ENCODE data around the gene ALDH1L1.

The ALDH1L1 gene

DNA sequence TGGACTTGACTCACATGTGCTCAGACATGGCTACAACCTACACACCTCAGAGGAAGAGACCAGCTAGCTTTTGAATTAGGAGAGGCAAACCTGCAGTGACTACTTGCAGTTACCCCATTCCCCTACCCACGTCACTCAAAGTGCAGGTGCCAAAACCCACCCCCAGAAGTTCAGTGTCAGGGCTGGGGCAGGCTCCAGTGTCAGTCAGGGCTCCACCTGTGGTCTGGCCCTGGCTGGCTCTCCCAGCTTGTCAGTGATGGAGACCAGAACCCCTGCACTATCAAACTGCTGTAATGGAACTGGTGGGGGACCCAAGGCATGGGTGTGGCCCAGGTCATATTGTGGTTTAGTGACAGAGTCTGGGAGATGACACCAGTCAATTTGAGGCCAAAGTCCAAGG is 63.9 kb downstream of the ALDH1L1 start:
- DNase-seq, result no peak

DNA sequence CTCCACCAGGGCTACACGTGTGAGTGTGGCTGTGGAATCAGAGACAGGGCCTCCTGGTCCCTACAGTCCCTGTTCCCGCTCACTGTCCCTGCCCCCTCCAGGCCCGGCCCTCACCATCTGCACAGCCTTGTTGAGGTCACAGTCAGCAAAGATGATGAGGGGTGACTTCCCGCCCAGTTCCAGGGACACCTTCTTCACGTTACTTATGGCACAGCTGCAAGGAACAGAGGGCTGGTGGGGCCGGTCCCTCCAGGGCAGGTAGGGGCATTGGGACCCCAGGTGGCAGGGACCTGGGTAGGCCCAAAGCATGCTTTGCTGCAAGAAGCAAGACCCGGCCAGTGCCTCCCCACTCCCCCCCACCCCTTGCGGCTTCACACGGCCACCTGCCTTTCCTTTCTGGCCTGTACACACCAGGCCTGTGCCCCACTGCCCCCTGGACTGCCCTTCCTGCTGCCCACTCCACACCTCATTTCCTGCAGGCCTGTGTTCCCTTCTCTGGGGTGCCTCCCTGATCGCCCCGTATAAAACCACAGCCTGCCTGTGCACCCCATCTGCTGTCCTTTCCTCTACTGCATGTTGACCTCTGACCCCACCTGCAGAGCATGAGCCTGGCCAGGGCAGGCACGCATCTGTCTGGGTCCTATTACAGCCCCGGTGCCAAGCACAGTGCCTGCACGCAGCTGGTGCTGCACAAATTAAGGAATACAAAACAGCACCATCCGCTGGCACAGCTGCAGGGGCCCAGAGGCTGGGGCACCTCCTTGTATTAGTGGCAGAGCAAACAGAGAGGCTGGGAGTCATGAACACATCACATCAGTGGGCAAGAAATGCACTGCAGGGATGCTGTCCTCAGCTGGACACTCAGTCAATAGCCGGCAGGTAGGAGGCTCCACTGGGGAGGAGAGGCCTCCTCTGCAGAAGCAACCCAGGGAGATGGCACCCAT is 65.7 kb downstream of the ALDH1L1 start:
- DNase-seq, result no peak

DNA sequence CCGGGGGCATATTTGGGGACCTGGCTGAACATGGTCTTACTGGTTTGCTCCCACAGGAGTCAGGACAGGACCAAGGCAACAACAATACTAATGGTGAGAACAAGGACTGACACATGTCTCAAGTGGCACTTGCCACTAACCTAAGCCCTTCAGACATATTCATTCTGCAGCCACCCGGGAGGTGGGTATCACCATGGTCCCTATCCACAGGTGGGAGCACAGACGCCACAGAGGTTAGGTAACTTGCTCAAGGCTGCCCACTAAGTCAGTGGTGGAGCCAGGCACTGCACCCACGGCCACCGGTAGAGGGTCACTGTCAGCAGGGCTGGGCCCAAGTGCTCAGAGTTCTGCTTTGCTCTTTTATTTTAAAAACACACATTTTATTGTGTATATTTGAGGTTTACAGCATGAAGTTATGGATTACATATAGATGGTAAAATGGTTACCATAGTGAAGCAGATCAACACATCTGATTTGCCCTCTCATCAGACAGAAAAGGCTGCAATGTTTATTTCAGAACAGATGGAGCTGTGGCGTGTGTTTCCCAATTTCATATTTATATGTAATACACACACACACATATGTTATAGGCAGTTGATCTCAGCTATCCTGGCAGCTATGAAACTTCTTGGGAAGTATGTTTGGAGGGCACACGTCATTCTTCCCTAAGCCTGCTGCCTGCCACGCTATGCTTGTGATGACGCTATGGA is 66.5 kb downstream of the ALDH1L1 start:
- DNase-seq, result no peak

DNA sequence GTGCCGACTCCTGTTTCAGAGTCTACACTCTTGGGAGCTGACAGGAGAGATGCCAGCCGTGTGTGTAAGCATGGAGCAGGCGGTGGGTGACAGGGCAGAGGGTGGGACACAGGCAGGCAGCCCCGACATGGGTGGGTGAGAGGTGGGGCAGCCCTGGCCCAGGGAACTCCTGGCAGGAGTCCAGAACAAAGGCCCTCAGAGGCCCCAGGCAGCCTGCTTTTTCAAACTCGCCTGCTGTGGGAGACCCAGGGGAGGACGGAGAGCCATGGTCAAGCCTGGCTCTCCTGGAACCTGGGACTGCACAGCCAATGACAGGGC is 67.2 kb downstream of the ALDH1L1 start:
- no peak for DNase-seq

DNA sequence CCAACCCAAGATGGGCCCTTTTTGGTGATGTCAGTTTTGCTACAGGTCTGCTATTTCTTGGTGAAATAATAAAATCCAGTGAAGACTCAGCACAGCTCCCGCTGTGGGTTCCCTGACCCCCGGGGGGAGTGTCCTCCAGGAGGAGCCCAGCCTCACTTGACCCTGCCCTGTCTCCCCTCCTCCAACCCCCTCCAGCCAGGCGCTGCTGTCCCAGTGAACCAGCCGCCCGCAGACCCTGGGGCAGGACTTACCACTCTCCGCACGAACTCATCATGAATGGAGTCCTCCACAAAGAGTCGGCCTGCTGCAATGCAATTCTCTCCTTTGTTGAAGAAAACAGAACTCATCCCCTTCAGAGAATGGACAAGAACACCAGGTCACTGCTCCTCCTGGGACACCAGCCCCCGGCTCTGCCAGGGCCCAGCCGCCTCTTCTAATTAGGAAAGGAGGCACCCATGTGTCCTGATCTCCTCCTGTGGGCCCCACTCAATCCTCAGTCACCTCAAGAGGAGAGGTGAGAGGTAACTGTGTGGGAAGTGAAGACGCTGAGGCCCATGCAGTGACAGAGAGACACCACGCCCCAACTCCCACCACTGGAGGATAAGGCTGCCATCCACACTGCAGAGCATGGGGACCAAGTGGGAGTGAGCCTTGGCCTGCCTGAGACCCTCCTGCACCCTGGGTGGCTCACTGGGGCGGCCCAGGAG is 67.7 kb downstream of the ALDH1L1 start:
- DNase-seq, result no peak

DNA sequence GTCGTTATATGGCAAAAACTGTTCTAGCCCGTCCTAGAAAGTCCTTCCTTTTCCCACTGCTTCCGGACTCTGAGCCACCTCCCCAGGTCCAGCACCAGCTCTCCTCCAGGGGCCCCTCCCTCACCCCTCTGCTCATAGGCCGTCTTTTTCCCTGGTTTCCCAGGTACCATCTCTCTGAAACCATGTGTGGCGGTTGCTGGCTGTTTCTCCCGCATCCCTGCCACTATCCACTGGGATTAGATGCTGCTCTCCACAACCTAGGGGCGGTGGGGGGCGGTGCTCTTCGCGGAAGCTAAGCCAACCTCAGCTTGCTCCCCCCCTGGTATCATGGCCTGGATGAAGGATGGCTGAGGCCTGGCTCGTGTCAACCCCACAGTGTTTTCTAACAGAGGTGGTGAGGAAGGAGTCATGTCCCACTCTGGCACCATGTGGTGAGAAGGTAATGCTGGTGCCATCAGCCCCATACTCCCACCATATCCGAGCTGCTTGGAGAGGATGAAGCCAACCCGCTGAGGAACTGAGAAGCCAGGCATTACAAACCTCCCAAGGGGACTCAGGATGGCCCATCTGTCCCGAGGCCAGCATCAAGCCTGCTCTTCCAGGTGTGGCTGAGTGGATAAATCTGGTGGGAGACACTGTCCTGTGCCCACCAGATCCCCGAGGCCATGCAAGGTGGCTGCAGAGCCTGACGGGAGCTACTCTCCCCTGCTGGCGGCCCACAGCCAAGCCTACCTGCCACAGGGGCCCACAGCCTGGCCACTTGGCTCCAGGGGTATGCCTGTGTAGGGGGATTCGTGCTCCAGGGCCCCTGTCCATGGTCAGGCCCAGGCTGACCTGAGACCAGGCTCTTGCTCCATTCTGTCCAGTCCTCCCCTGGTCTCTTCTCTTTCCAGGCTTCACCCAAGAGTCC is 68.6 kb downstream of the ALDH1L1 start:
- no peak for DNase-seq

DNA sequence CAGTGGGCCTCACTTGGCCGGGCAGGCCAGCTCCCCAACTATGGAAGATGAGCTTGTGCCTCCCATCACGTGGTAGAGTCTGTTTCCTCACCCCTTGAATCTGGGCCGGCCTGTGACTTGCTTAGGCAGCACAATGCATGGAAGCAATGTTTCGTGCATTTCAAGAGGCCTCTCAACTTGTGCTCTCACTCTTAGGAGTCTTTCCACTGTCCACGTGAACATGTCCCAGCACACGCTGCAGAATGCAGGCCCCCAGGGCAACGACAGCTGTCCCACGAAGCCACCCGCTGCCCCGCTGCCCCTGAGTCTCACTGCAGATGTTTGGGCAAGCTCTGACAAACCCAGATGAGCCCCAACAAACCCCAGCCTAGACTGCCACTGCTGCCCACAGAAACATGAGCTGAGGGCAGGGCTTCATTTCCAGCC is 69.2 kb downstream of the ALDH1L1 start:
- no peak for DNase-seq

DNA sequence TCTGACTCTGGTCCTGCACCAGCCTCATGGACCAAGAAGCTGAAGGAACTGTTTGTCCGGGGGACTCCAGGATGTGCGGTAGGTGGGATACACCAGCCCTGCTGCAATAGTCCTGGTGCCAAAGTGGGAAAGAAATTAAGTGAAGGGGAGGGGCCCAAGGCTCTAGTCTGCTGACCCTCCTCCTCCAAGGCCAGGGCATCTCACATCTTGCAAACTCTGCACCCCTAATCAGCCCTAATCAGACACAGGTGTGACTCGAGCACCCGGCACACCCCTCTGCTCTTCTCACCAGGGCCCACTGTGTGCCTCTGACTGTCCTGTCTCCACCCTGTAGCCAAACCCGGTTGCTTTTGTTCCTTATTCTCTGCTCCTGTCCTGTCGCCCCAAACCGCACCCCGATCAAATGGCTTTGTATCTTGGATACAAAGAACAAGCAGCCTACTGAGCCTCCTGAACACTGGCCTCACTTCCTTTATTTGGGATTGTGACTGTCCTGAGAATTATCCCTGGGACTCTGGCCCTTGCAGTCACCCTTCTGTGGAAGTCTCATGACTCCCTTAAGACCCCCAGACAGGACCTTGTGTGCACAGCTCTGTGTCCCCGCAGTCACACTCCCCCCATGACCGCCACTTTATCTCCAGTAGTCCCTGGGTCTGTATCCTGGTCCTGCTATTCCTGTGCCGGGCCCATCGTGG is 69.8 kb downstream of the ALDH1L1 start:
- no peak for DNase-seq

DNA sequence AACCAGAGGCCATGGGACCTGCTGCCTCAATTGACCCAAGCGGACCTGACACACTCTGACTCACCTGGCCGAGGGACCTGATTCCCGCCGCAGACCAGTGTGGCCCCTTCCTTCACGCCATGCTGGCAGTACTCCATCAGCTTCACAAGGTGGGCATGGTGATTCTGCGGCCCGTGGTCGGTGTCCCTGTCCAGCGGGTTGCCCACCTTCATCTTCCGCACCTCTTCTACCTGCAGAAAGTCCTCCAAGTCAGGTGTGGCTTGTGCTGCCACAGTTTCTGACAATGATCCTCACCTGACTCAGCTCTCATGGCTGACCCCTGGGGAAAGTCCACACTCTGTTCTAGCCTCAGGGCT is 70.5 kb downstream of the ALDH1L1 start:
- no peak for DNase-seq

DNA sequence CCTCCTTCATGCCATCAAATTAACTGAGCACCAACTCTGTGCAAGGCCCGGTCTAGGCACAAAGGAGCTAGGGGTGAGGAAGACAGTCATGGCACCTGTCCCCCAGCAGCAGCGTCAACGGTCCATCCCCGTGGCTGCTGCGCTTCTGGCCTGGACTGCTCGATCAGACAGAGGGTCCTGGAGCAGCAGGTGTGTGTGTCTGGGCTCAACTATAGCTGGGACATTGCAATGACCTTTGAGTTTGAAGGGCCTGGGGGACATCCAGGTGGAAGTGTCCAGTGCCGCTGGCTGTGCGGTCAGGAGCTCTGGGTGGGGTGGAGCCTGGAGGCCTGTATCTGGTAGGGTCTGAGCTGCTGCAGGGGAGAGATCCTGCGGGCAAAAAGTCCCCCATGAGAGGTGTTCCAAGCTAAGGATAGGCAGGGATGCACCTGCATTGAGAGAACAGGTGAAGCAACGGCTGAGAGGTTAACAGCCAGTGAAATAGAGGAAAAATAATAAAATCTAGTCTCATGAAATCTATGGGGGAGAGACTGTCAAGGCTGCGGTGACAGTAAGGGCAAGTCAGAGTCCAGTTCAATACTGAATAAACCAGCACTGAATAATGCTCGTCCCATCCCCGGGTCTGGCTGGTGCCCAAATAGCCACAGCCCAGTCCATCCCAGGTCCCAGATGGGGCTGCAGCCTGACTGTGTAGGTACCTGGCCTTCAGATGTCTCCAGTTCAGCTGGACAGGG is 71.1 kb downstream of the ALDH1L1 start:
- no peak for DNase-seq

DNA sequence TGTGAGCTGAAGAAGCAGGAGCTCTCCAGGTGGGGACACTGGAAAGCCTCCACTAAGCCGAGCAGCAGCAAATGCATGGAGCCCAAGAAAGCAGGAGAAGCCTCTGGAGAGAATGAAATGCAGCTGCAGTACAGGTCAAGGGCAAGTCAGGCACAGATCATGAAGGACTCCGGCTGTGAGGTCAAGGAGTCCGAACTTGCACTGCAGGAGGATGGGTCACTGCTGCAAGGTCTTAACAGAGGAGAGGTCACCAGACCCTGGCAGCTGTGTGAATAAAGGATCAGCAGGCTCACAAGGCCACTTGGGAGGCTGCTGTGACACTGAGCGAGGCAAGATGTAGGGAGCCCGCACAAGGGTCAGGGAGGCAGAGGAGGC is 71.7 kb downstream of the ALDH1L1 start:
- DNase-seq, result no peak

DNA sequence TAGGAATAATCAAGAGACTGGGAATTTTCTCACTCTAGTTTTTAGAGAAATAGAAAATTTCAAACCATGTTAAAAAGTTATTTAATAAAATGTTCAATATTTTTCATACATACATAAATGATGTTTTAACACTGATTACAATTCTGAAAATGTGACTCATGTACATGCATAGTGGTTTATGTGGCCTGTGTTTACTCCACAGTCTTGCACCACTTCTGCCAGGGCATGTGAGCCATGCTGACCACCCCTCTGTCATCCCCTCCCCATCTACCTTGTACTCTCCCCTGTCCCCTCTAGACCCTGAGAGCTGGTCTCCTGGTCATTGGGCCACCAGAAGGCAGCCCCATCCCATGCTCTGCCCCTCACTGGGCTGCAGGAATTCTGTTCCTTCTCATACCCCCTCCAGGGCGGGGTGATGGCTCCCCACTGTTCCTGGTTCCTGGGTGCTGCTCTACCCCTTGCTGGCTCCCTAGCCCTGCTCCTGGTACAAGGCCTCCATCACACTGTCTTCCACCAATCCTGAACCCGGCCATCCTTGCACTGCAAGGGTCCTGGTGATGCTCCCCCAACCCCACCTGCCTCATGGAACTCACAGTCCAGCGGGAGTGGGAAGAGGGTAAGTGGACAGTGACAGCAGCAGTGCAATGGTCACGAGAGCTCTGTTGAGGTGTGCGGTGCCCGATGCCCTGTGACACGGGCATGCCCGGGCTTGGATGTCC is 72.3 kb downstream of the ALDH1L1 start:
- DNase-seq, result no peak

DNA sequence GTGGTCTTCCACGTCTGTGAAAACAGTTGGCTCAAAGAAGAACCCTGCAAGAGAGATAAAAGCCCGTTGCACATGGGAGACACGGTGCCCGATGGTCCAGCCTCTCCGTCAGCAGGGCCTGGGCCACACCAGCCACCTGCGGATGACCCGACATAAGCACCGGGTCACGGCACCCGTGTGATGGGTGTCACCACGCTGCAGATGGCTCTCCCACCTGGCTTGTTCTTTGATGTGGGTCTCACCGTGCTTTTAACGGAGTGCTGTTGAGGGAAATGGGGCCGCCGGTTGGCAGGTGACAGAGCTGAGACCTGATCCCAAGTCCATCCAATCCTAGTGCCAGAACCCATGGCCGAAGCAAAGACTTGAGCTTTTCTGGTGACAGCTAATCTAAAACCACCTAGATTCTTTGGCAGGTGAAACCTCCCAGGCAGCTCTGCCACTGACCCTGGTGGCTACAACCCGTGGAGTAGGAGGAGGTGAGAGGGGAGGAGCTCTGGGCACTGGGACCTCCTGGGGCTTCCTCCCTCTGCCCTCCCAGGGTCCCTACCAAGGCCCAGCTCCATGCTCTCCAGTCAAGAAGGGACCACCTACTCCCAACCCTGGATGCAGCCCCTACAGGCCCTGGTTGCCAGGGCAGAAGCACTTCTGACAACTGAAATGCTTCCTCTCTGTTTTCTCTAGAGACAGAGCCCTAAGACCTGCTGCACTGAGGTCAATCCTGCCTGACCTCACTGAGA is 73.0 kb downstream of the ALDH1L1 start:
- no peak for DNase-seq

DNA sequence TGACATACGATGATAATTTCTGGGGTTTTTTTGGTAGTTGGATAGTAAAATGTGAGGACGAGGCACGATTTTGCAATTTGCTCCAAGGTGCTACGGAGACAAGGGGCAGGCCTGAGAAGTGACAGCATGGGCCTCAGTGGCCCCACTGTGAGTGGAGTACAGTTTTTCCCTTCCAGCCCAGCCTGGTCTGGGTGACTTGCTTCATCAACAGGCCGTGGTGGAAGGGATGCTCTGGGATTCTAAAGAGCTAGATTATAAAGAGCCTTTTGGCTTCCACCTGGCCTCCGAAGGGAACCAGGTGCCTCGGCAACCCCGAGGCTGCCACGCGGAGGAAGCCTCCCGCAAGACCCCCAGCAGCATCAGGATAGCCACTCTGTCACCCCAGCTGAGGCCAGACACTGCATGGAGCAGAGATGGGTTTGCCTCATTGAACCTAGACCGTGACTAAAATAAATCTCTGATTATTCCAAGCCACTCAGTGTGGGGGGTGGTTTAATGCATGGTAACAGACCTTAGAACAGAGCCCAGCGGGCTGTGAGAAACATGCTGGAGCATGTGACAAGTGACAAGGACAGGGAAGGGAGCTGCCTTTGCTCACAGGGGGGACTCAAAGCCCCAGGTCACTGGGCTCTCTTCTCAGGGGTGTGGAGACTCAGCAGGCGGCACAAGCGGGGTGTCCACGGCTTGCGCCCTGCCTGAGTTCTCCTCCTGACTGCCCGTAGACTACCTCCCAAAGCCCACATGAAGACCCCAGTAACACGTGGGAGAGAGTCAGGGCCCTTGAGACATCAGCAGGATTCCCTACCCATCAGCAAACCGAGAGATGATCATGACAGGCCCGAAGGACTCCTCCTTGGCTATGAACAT is 73.8 kb downstream of the ALDH1L1 start:
- no peak for DNase-seq

DNA sequence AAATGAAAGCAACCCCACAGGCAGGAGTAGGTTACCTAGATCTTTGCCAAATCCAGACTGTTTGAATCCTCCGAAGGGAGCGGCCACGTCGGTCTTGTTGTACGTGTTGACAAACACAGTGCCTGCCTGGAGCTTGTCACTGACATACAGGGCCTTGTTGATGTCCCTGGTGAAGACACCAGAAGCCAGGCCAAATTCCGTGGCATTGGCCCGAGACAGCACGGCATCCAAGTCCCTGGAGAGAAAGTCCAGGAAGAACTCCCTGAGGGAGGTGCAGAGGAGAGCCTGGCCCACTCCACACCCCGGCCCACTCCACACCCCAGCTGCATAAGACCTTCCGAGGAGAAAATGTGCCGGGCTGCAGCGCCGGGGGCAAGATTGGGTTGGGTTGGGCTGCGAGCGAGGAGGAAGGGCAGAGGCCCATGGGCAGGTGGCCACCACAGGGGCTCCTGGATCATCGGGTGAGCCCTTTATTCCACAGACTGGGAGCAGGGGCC is 74.6 kb downstream of the ALDH1L1 start:
- DNase-seq, result no peak

DNA sequence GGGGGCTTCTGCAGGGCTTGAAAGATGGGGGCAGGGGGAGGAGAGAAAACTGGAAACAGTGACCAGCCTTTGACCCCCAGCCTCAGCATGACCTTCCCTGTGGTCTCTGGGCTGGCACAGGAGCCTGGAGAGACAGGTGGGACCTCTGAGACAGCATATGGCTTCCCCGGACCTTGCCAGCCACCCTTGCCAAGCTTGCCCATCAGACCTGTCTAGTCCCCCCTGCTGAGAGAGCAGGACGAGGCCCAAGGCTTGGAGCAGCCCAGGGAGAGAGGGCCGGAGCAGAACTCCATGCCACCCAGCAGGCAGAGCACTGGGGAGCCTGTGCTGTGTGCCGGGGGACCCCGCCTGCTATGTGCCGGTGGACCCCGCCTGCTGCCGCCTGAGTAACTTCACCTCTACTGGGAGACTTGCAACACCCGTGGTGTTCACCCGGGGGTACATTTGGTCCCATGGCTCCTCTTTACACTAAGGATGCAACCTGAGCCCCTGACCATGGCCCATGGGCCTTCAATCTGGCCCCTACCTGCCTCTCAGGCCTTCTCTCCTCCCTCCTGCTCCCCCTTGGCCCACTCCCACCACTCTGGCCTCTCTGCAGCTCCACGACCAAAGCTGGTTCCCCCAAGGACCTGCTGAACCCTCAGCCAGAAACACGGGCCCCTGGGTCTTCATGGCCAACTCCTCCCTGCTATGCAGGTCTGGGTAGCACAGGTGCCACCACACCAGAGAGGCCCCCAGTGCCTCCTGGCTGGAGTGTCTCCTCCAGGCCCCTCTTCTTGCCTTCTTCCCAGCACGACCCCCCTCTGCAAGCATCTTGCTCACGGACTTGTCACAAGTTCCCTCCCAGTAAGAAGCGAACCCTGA is 75.4 kb downstream of the ALDH1L1 start:
- DNase-seq, result no peak

DNA sequence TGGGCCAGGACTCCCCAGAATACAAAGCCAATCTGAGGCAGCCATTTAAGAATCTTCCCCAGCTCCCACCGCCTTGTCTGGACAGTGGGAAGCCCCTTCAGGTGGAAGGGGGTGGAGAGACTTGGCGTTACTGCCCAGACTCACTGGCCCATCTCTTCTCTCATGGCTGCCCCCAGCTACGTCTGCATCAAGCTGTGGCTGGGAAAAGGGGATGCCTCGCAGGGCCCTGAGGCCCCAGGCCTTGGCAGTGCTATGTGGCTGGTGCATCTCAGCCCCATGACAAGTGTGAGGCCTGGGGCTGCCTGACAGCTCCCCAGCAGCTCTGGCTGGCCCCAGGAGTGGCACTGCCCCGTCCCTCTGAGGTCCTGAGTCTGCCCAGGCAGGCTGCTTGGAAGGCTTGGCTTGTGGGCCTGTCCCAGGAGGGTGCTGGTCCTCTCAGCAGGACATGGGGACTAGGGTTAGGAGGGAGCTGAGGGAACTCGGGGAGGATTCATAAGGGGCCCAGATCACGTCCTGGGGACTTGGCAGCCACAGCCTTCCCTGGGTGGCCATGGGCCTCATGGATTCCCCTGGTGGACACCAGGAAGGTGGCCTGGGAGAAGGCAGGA is 76.3 kb downstream of the ALDH1L1 start:
- no peak for DNase-seq

All from fibroblast of skin of right quadriceps (primary cell).